Progenitor cell of endocrine pancreas (in vitro differentiated cells): ENCODE results near the gene MREG. TPM values are rescaled to one million over a fixed set of nuclear protein-coding genes. Genes with fewer than 3 reads are reported as not detected.

Experiments used
- DNase-seq: peaks from one replicate; pipeline ENCODE4 v3.0.0; 2021; ENCODE audit warnings: low spot score; ENCODE audit not compliant: unreplicated experiment
- H3K27ac Mint-ChIP-seq: 2 replicates; pipeline ENCODE4 v1.8.0; 2021; ENCODE audit warnings: mild to moderate bottlenecking, moderate library complexity, mixed read lengths
- H3K27me3 Mint-ChIP-seq: 2 replicates; pipeline ENCODE4 v1.8.0; 2021; ENCODE audit warnings: mixed read lengths
- H3K36me3 Mint-ChIP-seq: 2 replicates; pipeline ENCODE4 v1.8.0; 2022; ENCODE audit warnings: mixed read lengths; ENCODE audit not compliant: insufficient read depth
- H3K4me1 Mint-ChIP-seq: 2 replicates; pipeline ENCODE4 v1.8.0; 2021; ENCODE audit warnings: low read depth, mixed read lengths
- H3K4me3 Mint-ChIP-seq: 2 replicates; pipeline ENCODE4 v1.8.0; 2021; ENCODE audit warnings: low read depth, mild to moderate bottlenecking, moderate library complexity, mixed read lengths
- H3K9me3 Mint-ChIP-seq: 2 replicates; pipeline ENCODE4 v1.8.0; 2021; ENCODE audit warnings: low read depth, mixed read lengths
- CTCF ChIP-seq: fragments of 200-600 bp; sonication (generic); IDR thresholded peaks from one replicate; pipeline ENCODE4 v1.5.0; 2021; ENCODE audit warnings: antibody characterized with exemption, mild to moderate bottlenecking; ENCODE audit not compliant: unreplicated experiment
- total RNA-seq: library from RNA; stranded (reverse); gene quantifications from 2 replicates; pipeline ENCODE4 v1.2.1, GENCODE V29; 2021

Gene MREG
- total RNA-seq, 1 donor from 2014 or later = 26.8 TPM

DNA sequence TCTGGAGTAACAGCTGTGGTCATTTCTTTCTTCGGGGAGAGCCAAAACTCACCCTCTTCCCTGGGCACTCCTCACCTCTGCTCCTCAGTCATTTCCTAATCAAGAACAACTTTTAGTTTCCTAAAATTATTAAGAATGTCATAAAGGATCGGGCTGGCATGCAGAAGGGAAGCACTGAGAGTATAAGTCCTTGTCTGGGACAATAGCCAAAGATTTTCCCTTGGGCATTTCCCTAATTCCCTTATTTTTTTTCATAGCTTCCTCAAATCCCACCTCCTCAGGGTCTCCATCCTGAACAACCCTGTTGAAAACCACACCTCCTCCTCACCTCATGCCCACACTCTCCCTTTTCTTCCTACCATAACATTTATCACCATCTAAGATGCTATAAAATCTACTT lies 115.0 kb downstream of the MREG start:
- Mint-ChIP-seq H3K27me3 (no peaks in the 10 kb centered on the region), H3K36me3 (no peaks in the 10 kb centered on the region), H3K27ac (no peak overlapping the region), H3K4me3 (no peak overlapping the region), H3K4me1 (peaks cover 20% of the 10 kb centered on the region), H3K9me3 (no peaks in the 10 kb centered on the region)
- DNase-seq = no peak
- TF ChIP-seq CTCF = no peak

DNA sequence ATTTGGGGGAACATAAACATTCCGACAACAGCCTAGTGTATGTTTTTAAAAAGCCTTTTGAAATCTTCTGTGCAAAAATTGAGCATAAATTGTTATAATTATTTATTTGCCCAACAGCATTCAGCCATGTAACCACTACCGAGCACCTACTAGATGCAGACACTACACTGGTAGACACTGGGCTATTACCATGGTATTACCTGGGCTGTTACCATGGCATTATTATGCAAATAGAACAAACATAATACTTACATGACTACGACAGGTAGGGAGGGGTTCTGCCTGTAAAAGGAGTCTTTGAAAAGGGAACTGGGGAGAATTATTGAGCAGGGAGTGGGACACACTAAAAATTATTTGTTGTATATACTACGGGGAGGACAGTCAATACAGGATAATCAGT lies 116.4 kb downstream of the MREG start:
- Mint-ChIP-seq H3K4me1 (peaks cover 18% of the 10 kb centered on the region), H3K4me3 (no peak overlapping the region), H3K27me3 (no peaks in the 10 kb centered on the region), H3K9me3 (no peaks in the 10 kb centered on the region), H3K27ac (no peak overlapping the region), H3K36me3 (no peaks in the 10 kb centered on the region)
- no peak for TF ChIP-seq CTCF
- DNase-seq = no peak

DNA sequence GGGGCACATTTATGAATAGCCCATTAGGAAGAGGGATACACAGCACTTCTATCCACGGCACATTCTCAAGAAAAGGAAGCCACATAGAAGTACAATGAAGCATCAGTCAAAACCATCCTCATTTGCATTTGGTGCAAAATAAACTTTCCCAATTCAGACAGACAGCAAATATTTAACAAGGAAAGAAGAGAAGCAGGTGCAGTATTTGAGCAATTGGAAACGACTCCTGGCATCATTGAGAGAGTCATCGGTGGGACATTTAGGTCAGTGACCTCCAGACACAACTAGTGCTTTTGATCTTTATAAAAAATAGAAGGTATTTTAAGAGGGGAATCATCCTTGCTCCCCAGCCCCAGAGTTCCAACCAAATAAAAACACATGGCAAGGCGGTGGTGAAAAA lies 118.0 kb downstream of the MREG start:
- Mint-ChIP-seq H3K27me3 (no peaks in the 10 kb centered on the region), H3K36me3 (no peaks in the 10 kb centered on the region), H3K4me1 (peaks cover 15% of the 10 kb centered on the region), H3K4me3 (no peak overlapping the region), H3K27ac (no peak overlapping the region), H3K9me3 (no peaks in the 10 kb centered on the region)
- no peak for TF ChIP-seq CTCF
- DNase-seq = no peak

Other genes with a start within 250 kb of the MREG start
- 14.2 and 14.8 TPM in 2 replicates for gene PECR, start 68.3 kb upstream of the MREG start, total RNA-seq
- 3.6 and 3.8 TPM in 2 replicates for gene TMEM169, start 68.4 kb upstream of the MREG start, total RNA-seq
- gene XRCC5, start 95.8 kb upstream of the MREG start, total RNA-seq = 378 and 386 TPM in 2 replicates